ENCODE data around the gene ALKAL2. TPM values are rescaled to one million over a fixed set of nuclear protein-coding genes. Genes with fewer than 3 reads are reported as not detected.

ALKAL2 gene
- polyA plus RNA-seq, 1 experiment: not detected

DNA sequence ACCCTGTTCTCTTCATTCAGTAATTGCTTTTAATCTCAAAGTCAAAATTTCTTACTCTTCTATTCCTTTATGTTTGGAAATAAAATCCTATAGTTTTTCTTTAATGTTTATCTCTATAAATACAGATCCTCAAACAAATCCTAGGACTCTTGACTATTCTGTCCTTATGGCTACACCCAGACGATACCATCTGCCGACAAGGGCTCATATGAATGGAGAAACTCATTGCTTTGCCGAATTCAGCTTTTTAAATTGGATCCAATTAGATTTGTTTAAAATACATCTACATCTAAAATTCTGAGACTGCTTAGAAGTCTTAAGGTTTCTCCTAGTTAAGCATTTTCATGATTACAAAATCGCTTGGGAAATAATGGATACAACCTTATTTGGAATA lies 9.0 kb downstream of the ALKAL2 start:
- DNase-seq (ENCODE audit: low read depth): no peak
- Histone ChIP-seq H3K27me3 (ENCODE audit: control insufficient read depth, insufficient read depth, low read length) (no peaks in the 10 kb centered on the region), H3K4me3 (ENCODE audit: low read depth, low read length) (no peak overlapping the region), H3K36me3 (ENCODE audit: control insufficient read depth, insufficient read depth, low read length) (peaks cover 18% of the 10 kb centered on the region)
- TF ChIP-seq, protein P1, sequence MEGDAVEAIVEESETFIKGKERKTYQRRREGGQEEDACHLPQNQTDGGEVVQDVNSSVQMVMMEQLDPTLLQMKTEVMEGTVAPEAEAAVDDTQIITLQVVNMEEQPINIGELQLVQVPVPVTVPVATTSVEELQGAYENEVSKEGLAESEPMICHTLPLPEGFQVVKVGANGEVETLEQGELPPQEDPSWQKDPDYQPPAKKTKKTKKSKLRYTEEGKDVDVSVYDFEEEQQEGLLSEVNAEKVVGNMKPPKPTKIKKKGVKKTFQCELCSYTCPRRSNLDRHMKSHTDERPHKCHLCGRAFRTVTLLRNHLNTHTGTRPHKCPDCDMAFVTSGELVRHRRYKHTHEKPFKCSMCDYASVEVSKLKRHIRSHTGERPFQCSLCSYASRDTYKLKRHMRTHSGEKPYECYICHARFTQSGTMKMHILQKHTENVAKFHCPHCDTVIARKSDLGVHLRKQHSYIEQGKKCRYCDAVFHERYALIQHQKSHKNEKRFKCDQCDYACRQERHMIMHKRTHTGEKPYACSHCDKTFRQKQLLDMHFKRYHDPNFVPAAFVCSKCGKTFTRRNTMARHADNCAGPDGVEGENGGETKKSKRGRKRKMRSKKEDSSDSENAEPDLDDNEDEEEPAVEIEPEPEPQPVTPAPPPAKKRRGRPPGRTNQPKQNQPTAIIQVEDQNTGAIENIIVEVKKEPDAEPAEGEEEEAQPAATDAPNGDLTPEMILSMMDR (IDR thresholded peaks at IDR 0.05; ENCODE audit: insufficient read depth, low read depth, low read length): no peak
- ChIA-PET POLR2A (no interaction called here), CTCF (interaction anchor here (1.0 kb wide), 1 partner anchor 32 kb away, joined by 3 read pairs; no protein-coding TSS in a partner anchor)

DNA sequence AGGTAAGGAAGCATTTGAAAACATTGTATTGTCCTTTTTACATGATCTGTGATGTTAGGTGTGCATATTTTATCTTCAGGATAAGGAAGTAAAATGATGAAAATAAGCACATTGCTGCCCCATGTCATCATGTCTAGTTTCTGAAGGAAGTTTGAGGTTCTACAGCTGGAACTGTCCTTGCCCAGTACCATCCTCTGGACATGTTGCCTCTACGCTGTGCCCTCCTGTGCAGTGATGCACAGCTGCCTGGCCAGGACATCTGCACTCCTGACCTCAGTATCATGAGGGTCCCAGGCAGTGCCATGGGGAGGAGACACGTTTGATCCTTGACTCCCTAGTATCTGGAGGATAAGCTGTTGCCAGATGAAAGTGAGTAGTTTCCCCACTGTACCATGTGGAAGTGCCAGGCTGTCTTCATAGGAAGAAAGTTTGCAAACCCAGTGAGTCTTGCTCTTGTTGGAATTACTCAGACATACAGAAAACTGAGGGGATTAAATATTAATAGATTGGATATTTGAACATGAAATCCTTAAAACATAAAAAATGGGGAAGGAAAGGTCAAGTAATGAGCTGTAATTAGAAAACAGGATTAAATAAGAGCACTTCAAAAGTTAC lies 9.5 kb downstream of the ALKAL2 start:
- H3K36me3 ChIP-seq (ENCODE audit: control insufficient read depth, insufficient read depth, low read length): peaks cover 18% of the 10 kb centered on the region
- TF ChIP-seq, protein P1 (IDR thresholded peaks at IDR 0.05; ENCODE audit: insufficient read depth, low read depth, low read length): no peak
- ChIA-PET POLR2A (no interaction called here), CTCF (interaction anchor here (1.0 kb wide), 1 partner anchor 32 kb away, joined by 3 read pairs; no protein-coding TSS in a partner anchor)
- no peaks in the 10 kb centered on the region for H3K27me3 ChIP-seq (ENCODE audit: control insufficient read depth, insufficient read depth, low read length)
- H3K4me3 ChIP-seq (ENCODE audit: low read depth, low read length): no peak overlapping the region
- no peak for DNase-seq (ENCODE audit: low read depth)

DNA sequence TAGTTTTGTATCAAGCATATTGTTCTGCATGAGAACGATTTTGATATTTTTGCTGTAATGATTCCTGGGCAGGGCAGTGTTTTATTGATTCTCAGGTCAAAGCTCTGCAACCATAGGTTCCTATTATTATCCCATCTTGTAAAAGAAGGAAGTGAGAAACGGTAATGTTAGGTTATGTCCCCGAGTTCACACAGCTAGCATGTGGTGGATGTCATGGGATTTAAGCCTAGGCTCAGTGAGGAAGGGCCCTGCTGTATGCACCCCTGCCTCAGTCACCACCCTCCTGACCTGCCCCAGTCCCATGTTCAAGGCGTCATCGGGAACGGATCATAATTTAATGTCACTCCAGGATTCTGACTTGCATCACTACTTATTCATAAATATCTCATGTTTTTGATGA lies 12.4 kb downstream of the ALKAL2 start:
- H3K27me3 ChIP-seq (ENCODE audit: control insufficient read depth, insufficient read depth, low read length): no peaks in the 10 kb centered on the region
- peaks cover 10% of the 10 kb centered on the region for H3K36me3 ChIP-seq (ENCODE audit: control insufficient read depth, insufficient read depth, low read length)
- ChIA-PET CTCF (no interaction called here), POLR2A (no interaction called here)
- DNase-seq (ENCODE audit: low read depth): no peak
- TF ChIP-seq, protein P1 (IDR thresholded peaks at IDR 0.05; ENCODE audit: insufficient read depth, low read depth, low read length): no peak
- H3K4me3 ChIP-seq (ENCODE audit: low read depth, low read length): no peak overlapping the region

DNA sequence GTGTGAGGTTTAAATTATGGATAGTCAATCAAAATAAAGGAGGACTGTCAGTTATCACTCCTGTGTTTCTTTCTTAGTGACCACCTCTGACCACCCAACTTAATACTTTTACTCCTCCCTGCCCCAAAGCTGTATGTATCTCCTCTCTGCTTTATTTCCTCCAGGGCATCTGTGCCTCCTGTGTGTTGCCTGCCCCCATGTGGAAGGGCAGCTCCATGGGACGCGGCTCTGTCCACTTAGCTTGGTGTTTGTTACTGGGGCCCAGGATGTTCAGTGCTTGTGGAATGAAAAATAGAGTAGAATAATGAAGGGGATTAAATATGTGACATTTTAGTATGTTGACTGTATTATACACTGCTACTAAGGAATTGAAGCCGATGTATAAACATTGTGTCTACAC lies 13.4 kb downstream of the ALKAL2 start:
- no peak for DNase-seq (ENCODE audit: low read depth)
- ChIA-PET CTCF (interaction anchor here (0.6 to 1.3 kb wide), 2 partner anchors 28 to 121 kb away, joined by 3 to 4 read pairs; no protein-coding TSS in a partner anchor), POLR2A (no interaction called here)
- peaks cover 10% of the 10 kb centered on the region for H3K36me3 ChIP-seq (ENCODE audit: control insufficient read depth, insufficient read depth, low read length)
- TF ChIP-seq, protein P1 (IDR thresholded peaks at IDR 0.05; ENCODE audit: insufficient read depth, low read depth, low read length): no peak
- H3K27me3 ChIP-seq (ENCODE audit: control insufficient read depth, insufficient read depth, low read length): no peaks in the 10 kb centered on the region
- H3K4me3 ChIP-seq (ENCODE audit: low read depth, low read length): no peak overlapping the region

DNA sequence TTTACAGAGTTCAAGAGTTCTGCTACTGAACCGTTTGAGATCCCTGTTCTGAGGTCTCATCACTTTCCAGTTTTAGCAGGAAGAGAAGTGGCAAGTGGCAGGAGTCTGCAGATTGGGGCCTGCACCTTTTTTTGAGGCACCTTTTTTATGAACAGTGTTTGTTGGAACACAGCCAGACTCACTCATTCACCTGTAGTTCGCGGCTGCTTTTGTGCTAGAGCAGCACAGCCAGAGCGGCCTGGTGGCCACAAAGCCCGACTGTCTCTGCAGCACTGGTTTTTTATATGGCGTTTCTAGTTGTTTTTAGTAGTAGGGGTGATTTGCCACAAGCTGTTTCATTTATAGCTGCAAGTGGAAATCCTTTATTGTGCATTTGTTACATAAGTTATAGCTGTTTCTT lies 14.6 kb downstream of the ALKAL2 start:
- CTCF ChIA-PET: interaction anchor here (0.9 to 1.3 kb wide), 2 partner anchors 10 to 27 kb away, joined by 4 read pairs; no protein-coding TSS in a partner anchor
- TF ChIP-seq, protein P1 (IDR thresholded peaks at IDR 0.05; ENCODE audit: insufficient read depth, low read depth, low read length): no peak
- no peak overlapping the region for H3K4me3 ChIP-seq (ENCODE audit: low read depth, low read length)
- POLR2A ChIA-PET: no interaction called here
- no peaks in the 10 kb centered on the region for H3K27me3 ChIP-seq (ENCODE audit: control insufficient read depth, insufficient read depth, low read length)
- DNase-seq (ENCODE audit: low read depth): no peak
- H3K36me3 ChIP-seq (ENCODE audit: control insufficient read depth, insufficient read depth, low read length): peaks cover 8% of the 10 kb centered on the region
